Measurements from ENCODE around the gene CAMTA2.

The CAMTA2 gene

GRCh38 chr17:4956493-4957061 is 30.9 kb downstream of the CAMTA2 start:
- DNase-seq (ENCODE audit: extremely low read depth, low read depth): no peak
- peak; percentile 19 for TF ChIP-seq CTCF (IDR thresholded peaks at IDR 0.05; ENCODE audit: low read depth, low read length)

- TF ChIP-seq CTCF (IDR thresholded peaks at IDR 0.05; ENCODE audit: low read depth, low read length): no peak
- no peak for DNase-seq (ENCODE audit: extremely low read depth, low read depth)
These were observed 32.4 kb downstream of the CAMTA2 start for GRCh38 chr17:4955091-4955490.

- no peak for TF ChIP-seq CTCF (IDR thresholded peaks at IDR 0.05; ENCODE audit: low read depth, low read length)
- DNase-seq (ENCODE audit: extremely low read depth, low read depth): no peak
These were observed 34.0 kb downstream of the CAMTA2 start for GRCh38 chr17:4953451-4953961.

GRCh38 chr17:4951486-4951885 is 36.0 kb downstream of the CAMTA2 start:
- DNase-seq (ENCODE audit: extremely low read depth, low read depth): no peak
- TF ChIP-seq CTCF (IDR thresholded peaks at IDR 0.05; ENCODE audit: low read depth, low read length): no peak

GRCh38 chr17:4950746-4951204 is 36.7 kb downstream of the CAMTA2 start, which contains the start of gene ENO3:
TSS of gene ENO3 (plus strand) at chr17:4951119. CDS start at chr17:4951830, 711 bp downstream.
- DNase-seq (ENCODE audit: extremely low read depth, low read depth): no peak
- no peak for TF ChIP-seq CTCF (IDR thresholded peaks at IDR 0.05; ENCODE audit: low read depth, low read length)

- DNase-seq (ENCODE audit: extremely low read depth, low read depth): no peak
- TF ChIP-seq CTCF (IDR thresholded peaks at IDR 0.05; ENCODE audit: low read depth, low read length): no peak
These were observed 37.3 kb downstream of the CAMTA2 start for GRCh38 chr17:4950075-4950745.

GRCh38 chr17:4949321-4950074 is 38.0 kb downstream of the CAMTA2 start:
- DNase-seq (ENCODE audit: extremely low read depth, low read depth): no peak
- TF ChIP-seq CTCF (IDR thresholded peaks at IDR 0.05; ENCODE audit: low read depth, low read length): no peak

Data from AG09319 (cell line).